Memory B cell (primary cell): ENCODE measurements around the gene CD47.

Experiments used
- ATAC-seq: fragments of 150-1000 bp; cut with Tn5 transposase; 2 replicates; pipeline ENCODE4 v1.10.0; 2021; ENCODE audit warnings: low read depth, mild to moderate bottlenecking, moderate library complexity
- DNase-seq, 2 donors: peaks; one replicate each; pipeline ENCODE4 v3.0.0; 2022; ENCODE audit warnings: low spot score in 2 of 2
- H3K27ac Mint-ChIP-seq: one replicate; pipeline ENCODE4 v1.8.0; 2022; ENCODE audit warnings: mild to moderate bottlenecking, moderate library complexity, mixed read lengths
- H3K27me3 Mint-ChIP-seq: one replicate; pipeline ENCODE4 v1.8.0; 2022; ENCODE audit warnings: mixed read lengths
- H3K36me3 Mint-ChIP-seq: one replicate; pipeline ENCODE4 v1.8.0; 2022; ENCODE audit warnings: mild to moderate bottlenecking, mixed read lengths
- H3K4me1 Mint-ChIP-seq: one replicate; pipeline ENCODE4 v1.8.0; 2022; ENCODE audit warnings: mixed read lengths
- H3K4me3 Mint-ChIP-seq: one replicate; pipeline ENCODE4 v1.8.0; 2022; ENCODE audit warnings: mild to moderate bottlenecking, moderate library complexity, mixed read lengths
- H3K9me3 Mint-ChIP-seq: one replicate; pipeline ENCODE4 v1.8.0; 2022; ENCODE audit warnings: mixed read lengths

The CD47 gene

GRCh38 chr3:108017587-108017986 is 73.2 kb downstream of the CD47 start:
- no peaks in the 10 kb centered on the region for H3K9me3 Mint-ChIP-seq
- no peak overlapping the region for H3K4me3 Mint-ChIP-seq
- ATAC-seq (no peak), DNase-seq (no peak)
- peaks cover 5% of the 10 kb centered on the region for H3K4me1 Mint-ChIP-seq
- no peak overlapping the region for H3K27ac Mint-ChIP-seq
- H3K27me3 Mint-ChIP-seq: peaks cover 21% of the 10 kb centered on the region
- peaks cover 5% of the 10 kb centered on the region for H3K36me3 Mint-ChIP-seq

GRCh38 chr3:108014943-108015342 is 75.9 kb downstream of the CD47 start:
- Mint-ChIP-seq H3K27ac (no peak overlapping the region), H3K27me3 (peaks cover 19% of the 10 kb centered on the region), H3K9me3 (no peaks in the 10 kb centered on the region), H3K4me1 (peaks cover 11% of the 10 kb centered on the region), H3K4me3 (no peak overlapping the region), H3K36me3 (peaks cover 3% of the 10 kb centered on the region)
- DNase-seq (no peak), ATAC-seq (no peak)

GRCh38 chr3:108013141-108014055 is 77.4 kb downstream of the CD47 start:
- no peak overlapping the region for H3K27ac Mint-ChIP-seq
- peaks cover 3% of the 10 kb centered on the region for H3K36me3 Mint-ChIP-seq
- H3K27me3 Mint-ChIP-seq: peaks cover 16% of the 10 kb centered on the region
- peaks cover 14% of the 10 kb centered on the region for H3K4me1 Mint-ChIP-seq
- ATAC-seq (no peak), DNase-seq (no peak)
- H3K9me3 Mint-ChIP-seq: no peaks in the 10 kb centered on the region
- H3K4me3 Mint-ChIP-seq: no peak overlapping the region

- ATAC-seq: no peak
- Mint-ChIP-seq H3K27me3 (peaks cover 12% of the 10 kb centered on the region), H3K4me1 (peaks cover 14% of the 10 kb centered on the region), H3K27ac (no peak overlapping the region), H3K36me3 (peaks cover 3% of the 10 kb centered on the region), H3K4me3 (no peak overlapping the region), H3K9me3 (no peaks in the 10 kb centered on the region)
- no peak for DNase-seq
Measured at GRCh38 chr3:108012304-108012703, 78.5 kb downstream of the CD47 start.

GRCh38 chr3:108011616-108012015 is 79.2 kb downstream of the CD47 start:
- peak; percentile 41 for ATAC-seq

GRCh38 chr3:108008931-108009639 is 81.7 kb downstream of the CD47 start:
- H3K9me3 Mint-ChIP-seq: no peaks in the 10 kb centered on the region
- ATAC-seq (peak; percentile 38), DNase-seq (no peak)
- no peak overlapping the region for H3K4me3 Mint-ChIP-seq
- peaks cover 20% of the 10 kb centered on the region for H3K4me1 Mint-ChIP-seq
- no peaks in the 10 kb centered on the region for H3K36me3 Mint-ChIP-seq
- peaks cover 8% of the 10 kb centered on the region for H3K27me3 Mint-ChIP-seq
- H3K27ac Mint-ChIP-seq: no peak overlapping the region

More at GRCh38 chr3:108011616-108012015, 79.2 kb downstream of the CD47 start:
- no peak overlapping the region for H3K4me3 Mint-ChIP-seq
- peaks cover 2% of the 10 kb centered on the region for H3K36me3 Mint-ChIP-seq
- H3K27ac Mint-ChIP-seq: no peak overlapping the region
- H3K27me3 Mint-ChIP-seq: peaks cover 10% of the 10 kb centered on the region
- no peaks in the 10 kb centered on the region for H3K9me3 Mint-ChIP-seq
- H3K4me1 Mint-ChIP-seq: peaks cover 14% of the 10 kb centered on the region
- DNase-seq: no peak

- H3K9me3 Mint-ChIP-seq: no peaks in the 10 kb centered on the region
- H3K4me1 Mint-ChIP-seq: peaks cover 20% of the 10 kb centered on the region
- H3K27me3 Mint-ChIP-seq: peaks cover 4% of the 10 kb centered on the region
- H3K36me3 Mint-ChIP-seq: no peaks in the 10 kb centered on the region
- no peak overlapping the region for H3K27ac Mint-ChIP-seq
- DNase-seq: no peak
- ATAC-seq: no peak
- no peak overlapping the region for H3K4me3 Mint-ChIP-seq
Measured at GRCh38 chr3:108008106-108008505, 82.7 kb downstream of the CD47 start.

GRCh38 chr3:108006881-108007331 is 83.9 kb downstream of the CD47 start:
- ATAC-seq (no peak), DNase-seq (no peak)
- H3K36me3 Mint-ChIP-seq: no peaks in the 10 kb centered on the region
- no peak overlapping the region for H3K27ac Mint-ChIP-seq
- H3K4me1 Mint-ChIP-seq: peaks cover 18% of the 10 kb centered on the region
- no peaks in the 10 kb centered on the region for H3K9me3 Mint-ChIP-seq
- H3K27me3 Mint-ChIP-seq: peaks cover 4% of the 10 kb centered on the region
- H3K4me3 Mint-ChIP-seq: no peak overlapping the region

- H3K36me3 Mint-ChIP-seq: no peaks in the 10 kb centered on the region
- peaks cover 16% of the 10 kb centered on the region for H3K4me1 Mint-ChIP-seq
- peaks cover 4% of the 10 kb centered on the region for H3K27me3 Mint-ChIP-seq
- no peaks in the 10 kb centered on the region for H3K9me3 Mint-ChIP-seq
- peak overlapping the region; percentile 15 for H3K4me3 Mint-ChIP-seq
- ATAC-seq (no peak), DNase-seq (no peak)
- no peak overlapping the region for H3K27ac Mint-ChIP-seq
Measured at GRCh38 chr3:108006077-108006771, 84.6 kb downstream of the CD47 start.

GRCh38 chr3:108004647-108005046 is 86.2 kb downstream of the CD47 start:
- Mint-ChIP-seq H3K27ac (no peak overlapping the region), H3K9me3 (no peaks in the 10 kb centered on the region), H3K4me3 (peak overlapping the region; percentile 69), H3K27me3 (peaks cover 4% of the 10 kb centered on the region), H3K4me1 (peaks cover 14% of the 10 kb centered on the region), H3K36me3 (no peaks in the 10 kb centered on the region)
- DNase-seq: no peak
- ATAC-seq: peak; percentile 26

- Mint-ChIP-seq H3K36me3 (no peaks in the 10 kb centered on the region), H3K4me3 (no peak overlapping the region), H3K9me3 (no peaks in the 10 kb centered on the region), H3K27ac (no peak overlapping the region), H3K4me1 (peaks cover 11% of the 10 kb centered on the region), H3K27me3 (peaks cover 4% of the 10 kb centered on the region)
- no peak for DNase-seq
- no peak for ATAC-seq
Measured at GRCh38 chr3:108001457-108001856, 89.4 kb downstream of the CD47 start.

- Mint-ChIP-seq H3K4me1 (peaks cover 5% of the 10 kb centered on the region), H3K36me3 (no peaks in the 10 kb centered on the region), H3K27ac (no peak overlapping the region), H3K4me3 (no peak overlapping the region), H3K27me3 (no peaks in the 10 kb centered on the region), H3K9me3 (no peaks in the 10 kb centered on the region)
- no peak for DNase-seq
- ATAC-seq: no peak
Measured at GRCh38 chr3:107999215-107999775, 91.5 kb downstream of the CD47 start.

- Mint-ChIP-seq H3K27ac (no peak overlapping the region), H3K4me3 (no peak overlapping the region), H3K4me1 (peaks cover 11% of the 10 kb centered on the region), H3K9me3 (no peaks in the 10 kb centered on the region), H3K27me3 (no peaks in the 10 kb centered on the region), H3K36me3 (no peaks in the 10 kb centered on the region)
- DNase-seq (no peak), ATAC-seq (no peak)
Measured at GRCh38 chr3:107997671-107998070, 93.2 kb downstream of the CD47 start.

- peaks cover 9% of the 10 kb centered on the region for H3K4me1 Mint-ChIP-seq
- no peak overlapping the region for H3K4me3 Mint-ChIP-seq
- H3K27ac Mint-ChIP-seq: no peak overlapping the region
Measured at GRCh38 chr3:107995823-107996222, 95.0 kb downstream of the CD47 start.

More at GRCh38 chr3:107995823-107996222, 95.0 kb downstream of the CD47 start:
- ATAC-seq: no peak
- Mint-ChIP-seq H3K27me3 (no peaks in the 10 kb centered on the region), H3K36me3 (no peaks in the 10 kb centered on the region), H3K9me3 (no peaks in the 10 kb centered on the region)
- DNase-seq: no peak
